Stomach (tissue), 9 donors: Measurements from ENCODE around the gene GLYAT. TPM values are rescaled to one million over a fixed set of nuclear protein-coding genes. Genes with fewer than 3 reads are reported as not detected.

Experiments used
- DNase-seq, 2 donors: peaks; one replicate each; pipeline versions ENCODE4 v3.0.0 to v3.0.0-alpha.2; 2013 to 2019
- H3K27ac ChIP-seq, 5 donors: fragments of 200-600 bp in 4 of 5; sonication (generic) in 4 of 5; one replicate each; pipeline ENCODE4 v1.5.1; 2013 to 2019; ENCODE audit warnings: mild to moderate bottlenecking in 1 of 5, moderate library complexity in 1 of 5
- H3K27me3 ChIP-seq, 3 donors: fragments of 200-600 bp; sonication (generic); one replicate each; pipeline ENCODE4 v1.5.1; 2017 to 2019; ENCODE audit warnings: mixed run types in 1 of 3
- H3K36me3 ChIP-seq, 4 donors: fragments of 200-600 bp; sonication (generic); 1 replicate in 3 of 4; 2 replicates in 1 of 4; pipeline ENCODE4 v1.5.1; 2016 to 2019
- H3K4me1 ChIP-seq, 4 donors: fragments of 200-600 bp; sonication (generic); one replicate each; pipeline ENCODE4 v1.5.1; 2016 to 2019
- H3K4me3 ChIP-seq, 4 donors: fragments of 200-600 bp; sonication (generic) in 3 of 4; one replicate each; pipeline ENCODE4 v1.5.1; 2016 to 2019; ENCODE audit warnings: mild to moderate bottlenecking in 1 of 4
- H3K9me3 ChIP-seq, 4 donors: fragments of 200-600 bp; sonication (generic); one replicate each; pipeline ENCODE4 v1.5.1; 2016 to 2019
- CTCF ChIP-seq, 7 experiments: fragments of 450-650 bp in 4 of 7; fragments of 200-600 bp in 3 of 7; sonication (generic) in 3 of 7; IDR thresholded peaks; one replicate each; pipeline ENCODE4 v1.5.1; 2016 to 2019; ENCODE audit warnings: antibody characterized with exemption in 7 of 7, control low read depth in 2 of 7, mild to moderate bottlenecking in 1 of 7
- EP300 ChIP-seq: sonication (generic); formaldehyde crosslinking; IDR thresholded peaks from one replicate; pipeline ENCODE4 v1.6.1; 2017; ENCODE audit warnings: antibody characterized with exemption
- POLR2A ChIP-seq, 4 donors: fragments of 450-650 bp; IDR thresholded peaks; one replicate each; pipeline ENCODE4 v1.6.1; 2016; ENCODE audit warnings: antibody characterized with exemption in 4 of 4, control low read depth in 2 of 4, mild to moderate bottlenecking in 1 of 4, moderate library complexity in 1 of 4
- POLR2AphosphoS5 ChIP-seq, 3 donors: sonication (generic); formaldehyde crosslinking; IDR thresholded peaks; one replicate each; pipeline ENCODE4 v1.6.1; 2016; ENCODE audit warnings: antibody characterized with exemption in 3 of 3
- WGBS, 5 donors: extraction: QIAGEN DNeasy Blood & Tissue Kit in 3 of 5; methylation state at CpG; one replicate each; pipeline versions ENCODE4 v1.1.5 to v1.1.7; 2013 to 2018; 5-methylcytosine and 5-hydroxymethylcytosine counted together
- intact Hi-C: fragments of 100-400 bp; cut with DNase I; formaldehyde crosslinking; loops from one replicate; pipeline ENCODE4 v1.15.1; 2023; ENCODE audit warnings: low total_unique reads
- polyA plus RNA-seq, 3 donors: library from polyadenylated mRNA; stranded (reverse); fragments of 200-250 nt; gene quantifications; one replicate each; pipeline ENCODE4 v1.2.3, GENCODE V29; 2013
- total RNA-seq, 5 donors: library from RNA; depleted of rRNA; stranded (reverse); fragments of >200 nt; gene quantifications; one replicate each; pipeline versions ENCODE4 v1.1.0 to v1.2.3, GENCODE V29; 2014 to 2016
- donor health status: healthy with polysubstance abuse.
- donor health status: Bipolar disorder and iron deficiency.
- donor health status: healthy.

GLYAT gene
- total and polyA plus RNA-seq, 8 donors = not detected

GRCh38 chr11:58659910-58660570 lies 71.7 kb downstream of the GLYAT start:
- no peaks in the 10 kb centered on the region for H3K4me1 ChIP-seq
- peaks cover 0 to 19% (median 0%) of the 10 kb centered on the region in 3 donors for H3K27me3 ChIP-seq
- no peaks in the 10 kb centered on the region for H3K36me3 ChIP-seq
- intact Hi-C loops = loop anchor here (10.0 kb wide), 1 partner anchor 125 kb away; no protein-coding TSS in a partner anchor
- DNase-seq = no peak
- WGBS, 5 donors = 64 to 73% (median 68%) methylated on average over 5 of the region's 5 CpGs
- no peaks in the 10 kb centered on the region for H3K9me3 ChIP-seq
- peak overlapping the region in 1 of 5 donors; percentile 38 for H3K27ac ChIP-seq
- H3K4me3 ChIP-seq = no peak overlapping the region
- no peak for TF ChIP-seq CTCF (IDR thresholded peaks at IDR 0.05)
- TF ChIP-seq EP300 = no peak
- TF ChIP-seq POLR2AphosphoS5 (IDR thresholded peaks at IDR 0.05) = no peak
- TF ChIP-seq POLR2A (IDR thresholded peaks at IDR 0.05) = no peak

DNA sequence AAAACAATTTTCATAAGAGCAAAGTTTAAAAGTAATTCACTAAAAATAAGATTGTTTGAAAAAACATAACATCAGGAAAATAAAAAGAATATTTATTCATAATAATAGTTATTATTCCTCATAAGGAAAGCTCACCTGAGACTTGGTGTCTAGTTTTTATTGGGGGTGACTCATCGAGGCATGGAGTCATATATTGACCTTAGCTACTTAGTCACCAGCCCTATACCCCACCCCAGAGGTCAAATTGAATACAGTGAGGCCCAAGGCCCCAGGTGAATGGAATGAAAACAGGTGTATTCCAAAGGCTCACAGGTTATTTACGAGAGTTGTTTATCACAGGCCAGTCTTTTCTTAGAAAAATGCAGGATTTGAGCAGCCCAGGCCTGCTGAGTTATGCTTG lies 72.3 kb downstream of the GLYAT start:
- intact Hi-C loops = loop anchor here (10.0 kb wide), 1 partner anchor 125 kb away; no protein-coding TSS in a partner anchor
- Histone ChIP-seq H3K4me3 (no peak overlapping the region), H3K4me1 (peaks cover 0 to 3% (median under 1%) of the 10 kb centered on the region in 4 donors), H3K27me3 (peaks cover 0 to 19% (median 0%) of the 10 kb centered on the region in 3 donors), H3K9me3 (no peaks in the 10 kb centered on the region), H3K36me3 (no peaks in the 10 kb centered on the region), H3K27ac (peak overlapping the region in 1 of 5 donors; percentile 38)
- TF ChIP-seq POLR2A (IDR thresholded peaks at IDR 0.05) (no peak), POLR2AphosphoS5 (IDR thresholded peaks at IDR 0.05) (no peak), CTCF (IDR thresholded peaks at IDR 0.05) (no peak), EP300 (no peak)
- peak in 1 of 2 donors; percentile 56 for DNase-seq
- WGBS, 5 donors = 25 to 74% (median 36%) methylated on average over 2 of the region's 2 CpGs

Other genes starting within 250 kb of the GLYAT start
- gene OR5B21, start 223.8 kb downstream of the GLYAT start, total RNA-seq = not detected
- gene OR5B21, start 223.8 kb downstream of the GLYAT start, polyA plus RNA-seq = not detected
- 10 to 100 TPM in 2 of 5 donors, 1 to 10 TPM in 2, not detected in 1; 5.4 to 18.7 (median 8.7) TPM for gene LPXN, start 156.1 kb downstream of the GLYAT start, total RNA-seq
- gene LPXN, start 156.1 kb downstream of the GLYAT start, polyA plus RNA-seq = 1 to 10 TPM; 5.3 to 8.9 (median 5.9) TPM
- 10 to 100 TPM; 20.4 to 67.6 (median 32.1) TPM for gene ZFP91, start 152.9 kb downstream of the GLYAT start, total RNA-seq
- 10 to 100 TPM in 2 of 3 donors, 1 to 10 TPM in 1; 9.4 to 27.0 (median 19.6) TPM for gene ZFP91, start 152.9 kb downstream of the GLYAT start, polyA plus RNA-seq
- 1 to 10 TPM in 1 of 5 donors, not detected in 4; 3.9 TPM for gene CNTF, start 109.3 kb downstream of the GLYAT start, total RNA-seq
- under 1 TPM; 0.25 to 0.92 (median 0.28) TPM for gene CNTF, start 109.3 kb downstream of the GLYAT start, polyA plus RNA-seq
- gene GLYATL2, start 112.8 kb upstream of the GLYAT start, total RNA-seq = 1 to 10 TPM in 1 of 5 donors, not detected in 4; 1.1 TPM
- 1 to 10 TPM in 1 of 3 donors, under 1 TPM in 2; 0.65 to 1.1 (median 0.92) TPM for gene GLYATL2, start 112.8 kb upstream of the GLYAT start, polyA plus RNA-seq
- gene GLYATL1, start 207.5 kb upstream of the GLYAT start, total RNA-seq = 10 to 100 TPM in 1 of 5 donors, under 1 TPM in 1, not detected in 3; 0.73 to 13.4 TPM
- 1 to 10 TPM; 1.3 to 1.7 (median 1.4) TPM for gene GLYATL1, start 207.5 kb upstream of the GLYAT start, polyA plus RNA-seq